H9 (cell line): Measurements from ENCODE around the gene POU2F1. TPM values are rescaled to one million over a fixed set of nuclear protein-coding genes. Genes with fewer than 3 reads are reported as not detected.

ENCODE experiments used
- DNase-seq: peaks from one replicate; pipeline ENCODE4 v3.0.0-alpha.2; 2017
- H2AFZ ChIP-seq: one replicate; pipeline ENCODE4 v1.6.1; 2013; ENCODE audit warnings: mild to moderate bottlenecking, low read length, control low read depth, moderate library complexity
- H2AK5ac ChIP-seq: 2 replicates; pipeline ENCODE4 v1.6.1; 2013; ENCODE audit warnings: low read length, control low read depth, mixed read lengths; ENCODE audit not compliant: insufficient read length
- H2BK120ac ChIP-seq: one replicate; pipeline ENCODE4 v1.6.1; 2013; ENCODE audit warnings: low read depth, mild to moderate bottlenecking, low read length, control low read depth, inconsistent platforms; ENCODE audit not compliant: poor library complexity, severe bottlenecking
- H2BK12ac ChIP-seq: 2 replicates; pipeline ENCODE4 v1.6.1; 2013; ENCODE audit warnings: low read length, control low read depth, mixed read lengths, low read depth; ENCODE audit not compliant: insufficient read length
- H2BK15ac ChIP-seq: 2 replicates; pipeline ENCODE4 v1.6.1; 2013; ENCODE audit warnings: low read depth, low read length, control low read depth
- H2BK20ac ChIP-seq: one replicate; pipeline ENCODE4 v1.6.1; 2013; ENCODE audit warnings: low read depth, mild to moderate bottlenecking, low read length, control low read depth, inconsistent platforms; ENCODE audit not compliant: poor library complexity, severe bottlenecking
- H2BK5ac ChIP-seq: 2 replicates; pipeline ENCODE4 v1.6.1; 2013; ENCODE audit warnings: low read length, control low read depth, mixed read lengths; ENCODE audit not compliant: insufficient read length
- H3K14ac ChIP-seq: 2 replicates; pipeline ENCODE4 v1.6.1; 2013; ENCODE audit warnings: low read length, control low read depth; ENCODE audit not compliant: insufficient read depth
- H3K18ac ChIP-seq: 2 replicates; pipeline ENCODE4 v1.6.1; 2013; ENCODE audit warnings: low read depth, mild to moderate bottlenecking, mixed read lengths, low read length, control low read depth; ENCODE audit not compliant: insufficient read length
- H3K23ac ChIP-seq: 2 replicates; pipeline ENCODE4 v1.6.1; 2013; ENCODE audit warnings: low read length, control low read depth, mixed read lengths, low read depth; ENCODE audit not compliant: insufficient read length
- H3K23me2 ChIP-seq: 2 replicates; pipeline ENCODE4 v1.6.1; 2013; ENCODE audit warnings: low read depth, mild to moderate bottlenecking, mixed read lengths, low read length, control low read depth; ENCODE audit not compliant: insufficient read length, poor library complexity, severe bottlenecking
- H3K27ac ChIP-seq: 2 replicates; pipeline ENCODE4 v1.5.1; 2013; ENCODE audit warnings: low read length, control low read depth, mixed read lengths, low read depth; ENCODE audit not compliant: insufficient read length
- H3K27me3 ChIP-seq: 2 replicates; pipeline ENCODE4 v1.6.1; 2013; ENCODE audit warnings: low read length, control low read depth, inconsistent platforms; ENCODE audit not compliant: insufficient read depth
- H3K4ac ChIP-seq: 2 replicates; pipeline ENCODE4 v1.6.1; 2013; ENCODE audit warnings: low read depth, mild to moderate bottlenecking, control low read depth, inconsistent platforms, low read length, moderate library complexity
- H3K4me1 ChIP-seq: 2 replicates; pipeline ENCODE4 v1.6.1; 2013; ENCODE audit warnings: low read length, control low read depth, inconsistent platforms; ENCODE audit not compliant: insufficient read depth
- H3K4me2 ChIP-seq: 2 replicates; pipeline ENCODE4 v1.6.1; 2013; ENCODE audit warnings: low read length, control low read depth, mixed read lengths; ENCODE audit not compliant: insufficient read length, insufficient read depth
- H3K56ac ChIP-seq: 2 replicates; pipeline ENCODE4 v1.6.1; 2013; ENCODE audit warnings: low read depth, mild to moderate bottlenecking, mixed read lengths, low read length, control low read depth; ENCODE audit not compliant: insufficient read length
- H3K79me1 ChIP-seq: 2 replicates; pipeline ENCODE4 v1.6.1; 2013; ENCODE audit warnings: low read depth, mild to moderate bottlenecking, moderate library complexity, low read length, control low read depth, inconsistent platforms; ENCODE audit not compliant: insufficient read depth, poor library complexity, severe bottlenecking
- H3K79me2 ChIP-seq: 2 replicates; pipeline ENCODE4 v1.6.1; 2013; ENCODE audit warnings: low read length, control low read depth, inconsistent platforms; ENCODE audit not compliant: insufficient read depth
- H3K9ac ChIP-seq: 2 replicates; pipeline ENCODE4 v1.6.1; 2013; ENCODE audit warnings: low read length, control low read depth, mixed read lengths; ENCODE audit not compliant: insufficient read length; ENCODE audit errors: extremely low read depth
- H3K9me3 ChIP-seq: one replicate; pipeline ENCODE4 v1.6.1; 2013; ENCODE audit warnings: low read depth, low read length, inconsistent platforms; ENCODE audit not compliant: control insufficient read depth
- H3T11ph ChIP-seq: one replicate; pipeline ENCODE4 v1.6.1; 2013; ENCODE audit warnings: mild to moderate bottlenecking, low read length, control low read depth, inconsistent platforms
- H4K20me1 ChIP-seq: one replicate; pipeline ENCODE4 v1.6.1; 2013; ENCODE audit not compliant: control insufficient read depth, insufficient read length, insufficient read depth
- H4K5ac ChIP-seq: 2 replicates; pipeline ENCODE4 v1.6.1; 2013; ENCODE audit warnings: low read depth, mild to moderate bottlenecking, mixed read lengths, low read length, control low read depth; ENCODE audit not compliant: insufficient read length
- H4K8ac ChIP-seq: replicated peaks from 2 replicates; pipeline ENCODE4 v1.6.1; 2013; ENCODE audit warnings: low read length, control low read depth, mixed read lengths, low read depth; ENCODE audit not compliant: insufficient read length
- H4K91ac ChIP-seq: 2 replicates; pipeline ENCODE4 v1.6.1; 2013; ENCODE audit warnings: low read depth, mild to moderate bottlenecking, moderate library complexity, mixed read lengths, low read length, control low read depth; ENCODE audit not compliant: insufficient read length
- H3K27ac Mint-ChIP-seq, 3 experiments: 2 replicates in 2 of 3; 3 replicates in 1 of 3; pipeline ENCODE4 v1.8.0; 2020 to 2021; ENCODE audit warnings: mixed read lengths in 3 of 3, mild to moderate bottlenecking in 1 of 3, moderate library complexity in 1 of 3
- H3K27me3 Mint-ChIP-seq: 2 replicates; pipeline ENCODE4 v1.8.0; 2021; ENCODE audit warnings: low read depth, mild to moderate bottlenecking, moderate library complexity, mixed read lengths
- H3K36me3 Mint-ChIP-seq, 3 experiments: 2 replicates in 2 of 3; 3 replicates in 1 of 3; pipeline ENCODE4 v1.8.0; 2020 to 2021; ENCODE audit warnings: low read depth in 3 of 3, mixed read lengths in 3 of 3; ENCODE audit not compliant: insufficient read depth in 1 of 3
- H3K4me1 Mint-ChIP-seq, 2 experiments: 2 replicates each; pipeline ENCODE4 v1.8.0; 2020; ENCODE audit warnings: mixed read lengths in 2 of 2
- H3K4me3 Mint-ChIP-seq, 2 experiments: 2 replicates in 1 of 2; 3 replicates in 1 of 2; pipeline ENCODE4 v1.8.0; 2020 to 2021; ENCODE audit warnings: mild to moderate bottlenecking in 2 of 2, mixed read lengths in 2 of 2, moderate library complexity in 1 of 2
- H3K9me3 Mint-ChIP-seq, 2 experiments: 2 replicates in 1 of 2; 3 replicates in 1 of 2; pipeline ENCODE4 v1.8.0; 2020; ENCODE audit warnings: mild to moderate bottlenecking in 2 of 2, mixed read lengths in 2 of 2, moderate library complexity in 1 of 2
- WGBS: extraction: QIAGEN DNeasy Blood & Tissue Kit; methylation state at CpG from one replicate; pipeline ENCODE4 v1.1.7; 2013; ENCODE audit warnings: missing lambda C conversion rate, low lambda C conversion rate, mixed read lengths; ENCODE audit not compliant: insufficient read length; ENCODE audit errors: extremely low coverage; 5-methylcytosine and 5-hydroxymethylcytosine counted together
- total RNA-seq: library from RNA; stranded (reverse); gene quantifications from 2 replicates; pipeline ENCODE4 v1.2.1, GENCODE V29; 2021
- TF ChIP-seq, protein P1 (sequence below): fragments of 200-600 bp; sonication (generic); conservative IDR thresholded peaks from 3 replicates; pipeline ENCODE4 v1.8.0; 2021; ENCODE audit warnings: antibody characterized with exemption, mild to moderate bottlenecking

Gene POU2F1
- total RNA-seq, 1 experiment from 2014 or later: 62.5 TPM

DNA sequence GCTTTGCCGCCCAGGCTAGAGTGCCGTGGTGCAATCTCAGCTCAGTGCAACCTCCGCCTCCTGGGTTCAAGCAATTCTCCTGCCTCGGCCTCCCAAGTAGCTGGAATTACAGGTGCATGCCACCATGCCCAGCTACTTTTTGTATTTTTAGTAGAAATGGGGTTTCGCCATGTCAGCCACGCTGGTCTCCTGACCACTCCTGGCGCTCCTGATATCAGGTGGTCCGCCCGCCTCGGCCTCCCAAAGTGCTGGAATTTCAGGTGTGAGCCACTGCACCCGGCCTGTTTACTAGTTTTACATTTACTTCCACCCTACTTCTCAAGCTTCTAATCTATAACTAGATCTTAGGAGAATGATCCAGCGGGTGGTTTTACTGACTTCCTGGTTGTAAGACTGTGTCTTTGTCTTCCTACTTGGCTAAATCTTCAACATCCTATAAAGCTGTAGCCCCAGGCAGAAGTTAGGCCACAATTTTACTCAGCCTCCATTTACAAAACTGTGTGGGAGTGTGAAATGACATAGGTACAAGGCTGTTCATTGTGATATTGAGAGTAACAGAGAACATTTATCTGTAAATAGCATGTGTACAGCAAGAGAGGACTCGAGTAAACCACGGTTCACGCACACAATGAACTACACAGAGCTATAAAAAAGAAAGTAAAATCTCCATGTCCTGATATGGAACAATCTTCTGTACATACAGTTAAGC, 9.6 kb upstream of the POU2F1 start:
- Histone ChIP-seq H2AFZ (no peak overlapping the region), H3K4me2 (no peak overlapping the region), H2BK120ac (no peak overlapping the region), H3K27ac (no peak overlapping the region), H3K27me3 (0 out of 2 replicates have a peak, but pooled peaks cover 2% of the 10 kb centered on the region), H4K91ac (no peak overlapping the region), H3K9ac (no peak overlapping the region), H3T11ph (no peak overlapping the region), H3K9me3 (no peaks in the 10 kb centered on the region), H4K5ac (no peak overlapping the region), H3K18ac (no peak overlapping the region), H3K79me2 (no peaks in the 10 kb centered on the region), H2BK12ac (no peak overlapping the region), H2BK20ac (no peak overlapping the region), H3K56ac (no peak overlapping the region), H3K23me2 (no peaks in the 10 kb centered on the region), H4K20me1 (no peaks in the 10 kb centered on the region), H2AK5ac (no peak overlapping the region), H2BK15ac (no peak overlapping the region), H4K8ac (no peak overlapping the region), H3K4ac (no peak overlapping the region), H3K14ac (no peak overlapping the region), H3K79me1 (no peaks in the 10 kb centered on the region), H3K4me1 (peaks cover 3% of the 10 kb centered on the region; the same call in 1 of the 2 replicates), H2BK5ac (no peak overlapping the region), H3K23ac (no peak overlapping the region)
- no peak overlapping the region for H3K4me3 Mint-ChIP-seq
- H3K27ac Mint-ChIP-seq: no peak overlapping the region
- WGBS: no CpG with 5 or more reads among the region's 15 CpGs
- TF ChIP-seq, protein P1, sequence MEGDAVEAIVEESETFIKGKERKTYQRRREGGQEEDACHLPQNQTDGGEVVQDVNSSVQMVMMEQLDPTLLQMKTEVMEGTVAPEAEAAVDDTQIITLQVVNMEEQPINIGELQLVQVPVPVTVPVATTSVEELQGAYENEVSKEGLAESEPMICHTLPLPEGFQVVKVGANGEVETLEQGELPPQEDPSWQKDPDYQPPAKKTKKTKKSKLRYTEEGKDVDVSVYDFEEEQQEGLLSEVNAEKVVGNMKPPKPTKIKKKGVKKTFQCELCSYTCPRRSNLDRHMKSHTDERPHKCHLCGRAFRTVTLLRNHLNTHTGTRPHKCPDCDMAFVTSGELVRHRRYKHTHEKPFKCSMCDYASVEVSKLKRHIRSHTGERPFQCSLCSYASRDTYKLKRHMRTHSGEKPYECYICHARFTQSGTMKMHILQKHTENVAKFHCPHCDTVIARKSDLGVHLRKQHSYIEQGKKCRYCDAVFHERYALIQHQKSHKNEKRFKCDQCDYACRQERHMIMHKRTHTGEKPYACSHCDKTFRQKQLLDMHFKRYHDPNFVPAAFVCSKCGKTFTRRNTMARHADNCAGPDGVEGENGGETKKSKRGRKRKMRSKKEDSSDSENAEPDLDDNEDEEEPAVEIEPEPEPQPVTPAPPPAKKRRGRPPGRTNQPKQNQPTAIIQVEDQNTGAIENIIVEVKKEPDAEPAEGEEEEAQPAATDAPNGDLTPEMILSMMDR: no peak
- DNase-seq: no peak
- no peaks in the 10 kb centered on the region; the same call in 1 of the 2 replicates for H3K27me3 Mint-ChIP-seq
- peaks cover 4 to 6% (median 5%) of the 10 kb centered on the region in 3 experiments; a peak in 4 of 7 replicates for H3K36me3 Mint-ChIP-seq
- peaks cover 0 to 13% of the 10 kb centered on the region in 2 experiments; a peak in 3 of 5 replicates for H3K9me3 Mint-ChIP-seq
- H3K4me1 Mint-ChIP-seq: peaks cover 7 to 10% of the 10 kb centered on the region in 2 experiments
